ENCODE measurements around the gene EFEMP1.

The EFEMP1 gene

GRCh38 chr2:55936351-55936750 lies 12.8 kb upstream of the EFEMP1 start:
- in situ Hi-C loops (cut with HindIII; ENCODE audit: low sequenced_read_pairs): no loop called here

GRCh38 chr2:55934337-55934736 lies 10.8 kb upstream of the EFEMP1 start:
- in situ Hi-C loops (cut with HindIII; ENCODE audit: low sequenced_read_pairs): no loop called here

GRCh38 chr2:55932843-55933242 lies 9.3 kb upstream of the EFEMP1 start:
- in situ Hi-C loops (cut with HindIII; ENCODE audit: low sequenced_read_pairs): no loop called here

- in situ Hi-C loops (cut with HindIII; ENCODE audit: low sequenced_read_pairs): no loop called here
Measured at GRCh38 chr2:55931281-55931680, 7.7 kb upstream of the EFEMP1 start.

- in situ Hi-C loops (cut with HindIII; ENCODE audit: low sequenced_read_pairs): no loop called here
Measured at GRCh38 chr2:55929476-55929875, 5.9 kb upstream of the EFEMP1 start.

- in situ Hi-C loops (cut with HindIII; ENCODE audit: low sequenced_read_pairs): no loop called here
Measured at GRCh38 chr2:55926974-55927373, 3.4 kb upstream of the EFEMP1 start.

GRCh38 chr2:55926246-55926645 lies 2.7 kb upstream of the EFEMP1 start:
- in situ Hi-C loops (cut with HindIII; ENCODE audit: low sequenced_read_pairs): no loop called here

- in situ Hi-C loops (cut with HindIII; ENCODE audit: low sequenced_read_pairs): no loop called here
Measured at GRCh38 chr2:55923982-55924321, 370 bp upstream of the EFEMP1 start.

- in situ Hi-C loops (cut with HindIII; ENCODE audit: low sequenced_read_pairs): no loop called here
Measured at GRCh38 chr2:55922291-55922907, 1.2 kb downstream of the EFEMP1 start.

GRCh38 chr2:55919574-55919973 lies 4.0 kb downstream of the EFEMP1 start:
- in situ Hi-C loops (cut with HindIII; ENCODE audit: low sequenced_read_pairs): no loop called here

- in situ Hi-C loops (cut with HindIII; ENCODE audit: low sequenced_read_pairs): no loop called here
Measured at GRCh38 chr2:55918856-55919255, 4.7 kb downstream of the EFEMP1 start.

GRCh38 chr2:55917713-55918390 lies 5.7 kb downstream of the EFEMP1 start:
- in situ Hi-C loops (cut with HindIII; ENCODE audit: low sequenced_read_pairs): no loop called here

GRCh38 chr2:55917117-55917516 lies 6.5 kb downstream of the EFEMP1 start:
- in situ Hi-C loops (cut with HindIII; ENCODE audit: low sequenced_read_pairs): no loop called here

GRCh38 chr2:55916473-55917049 lies 7.0 kb downstream of the EFEMP1 start:
- in situ Hi-C loops (cut with HindIII; ENCODE audit: low sequenced_read_pairs): no loop called here

- in situ Hi-C loops (cut with HindIII; ENCODE audit: low sequenced_read_pairs): no loop called here
Measured at GRCh38 chr2:55914786-55915185, 8.8 kb downstream of the EFEMP1 start.

GRCh38 chr2:55912926-55913325 lies 10.7 kb downstream of the EFEMP1 start:
- in situ Hi-C loops (cut with HindIII; ENCODE audit: low sequenced_read_pairs): no loop called here

- in situ Hi-C loops (cut with HindIII; ENCODE audit: low sequenced_read_pairs): no loop called here
Measured at GRCh38 chr2:55910077-55910476, 13.5 kb downstream of the EFEMP1 start.

- in situ Hi-C loops (cut with HindIII; ENCODE audit: low sequenced_read_pairs): no loop called here
Measured at GRCh38 chr2:55907686-55908085, 15.9 kb downstream of the EFEMP1 start.

- in situ Hi-C loops (cut with HindIII; ENCODE audit: low sequenced_read_pairs): no loop called here
Measured at GRCh38 chr2:55906993-55907392, 16.6 kb downstream of the EFEMP1 start.

GRCh38 chr2:55903727-55904126 lies 19.9 kb downstream of the EFEMP1 start:
- in situ Hi-C loops (cut with HindIII; ENCODE audit: low sequenced_read_pairs): no loop called here

GRCh38 chr2:55902971-55903370 lies 20.6 kb downstream of the EFEMP1 start:
- in situ Hi-C loops (cut with HindIII; ENCODE audit: low sequenced_read_pairs): no loop called here

GRCh38 chr2:55902429-55902828 lies 21.2 kb downstream of the EFEMP1 start:
- in situ Hi-C loops (cut with HindIII; ENCODE audit: low sequenced_read_pairs): no loop called here

GRCh38 chr2:55901941-55902340 lies 21.6 kb downstream of the EFEMP1 start:
- in situ Hi-C loops (cut with HindIII; ENCODE audit: low sequenced_read_pairs): no loop called here
